HepG2 (cell line): ENCODE results near the gene SMARCC1.

Experiments used
- CCAR2 ChIP-seq: fragments of 200-400 bp; formaldehyde crosslinking; optimal IDR thresholded peaks from 2 replicates; pipeline ENCODE3; 2018; ENCODE audit warnings: low read depth, mild to moderate bottlenecking, low read length, moderate library complexity
- EZH2 ChIP-seq: conservative IDR thresholded peaks from 2 replicates; pipeline ENCODE4 v1.6.1; 2012; ENCODE audit warnings: mild to moderate bottlenecking, low read depth, low read length, moderate library complexity
- MAZ ChIP-seq, 2 experiments: sonication (generic) in 1 of 2; formaldehyde crosslinking in 1 of 2; IDR thresholded peaks; 2 replicates each; pipeline versions ENCODE4 v1.5.0 to v1.6.1; 2012 to 2020; ENCODE audit warnings: low read depth in 2 of 2, mild to moderate bottlenecking in 2 of 2, borderline replicate concordance in 1 of 2, improper control_type of control experiment in 1 of 2, low read length in 1 of 2, missing genetic modification reagents in 1 of 2, moderate library complexity in 1 of 2
- NFIC ChIP-seq: IDR thresholded peaks from 2 replicates; pipeline ENCODE4 v1.6.1; 2012; ENCODE audit warnings: mild to moderate bottlenecking, low read length, inconsistent platforms
- ZNF549 ChIP-seq: sonication (generic); formaldehyde crosslinking; IDR thresholded peaks from 2 replicates; pipeline ENCODE4 v1.5.0; 2020; ENCODE audit warnings: missing genetic modification reagents

GRCh38 chr3:47612178-47612577 lies 169.5 kb downstream of the SMARCC1 start:
- TF ChIP-seq EZH2 (no peak), MAZ (IDR thresholded peaks at IDR 0.05; ENCODE audit: borderline replicate concordance, low read depth, low read length) (no peak), MAZ (CRISPR knock-in tag; IDR thresholded peaks at IDR 0.05; ENCODE audit: low read depth) (no peak), ZNF549 (no peak), CCAR2 (no peak), NFIC (no peak)
